T-cell (primary cell): ENCODE data around the gene CACNB4. TPM values are rescaled to one million over a fixed set of nuclear protein-coding genes. Genes with fewer than 3 reads are reported as not detected.
A peak's percentile ranks its signal among the peaks of the same experiment; 100 is the strongest.

Experiments used
- ATAC-seq, 4 experiments: fragments of 200-7000 bp in 3 of 4; fragments of 150-1000 bp in 1 of 4; cut with Tn5 transposase; replicated peaks in 1 of 4; 1 replicate in 3 of 4; 2 replicates in 1 of 4; pipeline ENCODE4 v1.10.0; 2021; ENCODE audit warnings: moderate library complexity in 3 of 4, mild to moderate bottlenecking in 2 of 4, moderate number of reproducible peaks in 1 of 4
- CTCF ChIA-PET, 2 donors: fragments of 300-600 bp; sonication (Branson Sonifier 250); formaldehyde crosslinking; loops; one replicate each; lab custom pipeline; 2022; ENCODE audit warnings: antibody characterized with exemption in 2 of 2; lab: Charles Lee
- POLR2A ChIA-PET, 2 donors: fragments of 300-600 bp; sonication (Branson Sonifier 250); formaldehyde crosslinking; loops; one replicate each; lab custom pipeline; 2022; ENCODE audit warnings: antibody characterized with exemption in 2 of 2; lab: Charles Lee
- DNase-seq, 35 experiments: peaks; one replicate each; pipeline versions ENCODE4 v3.0.0 to v3.0.0-alpha.2; 2013 to 2023
- H3K27ac ChIP-seq: one replicate; pipeline ENCODE4 v1.5.1; 2013; ENCODE audit warnings: low read length
- H3K27me3 ChIP-seq, 2 experiments: replicated peaks in 1 of 2; 1 replicate in 1 of 2; 2 replicates in 1 of 2; pipeline versions ENCODE4 v1.6.1 to v1.7.0; 2013; ENCODE audit warnings: low read length in 1 of 2, mixed read lengths in 1 of 2; ENCODE audit not compliant: control insufficient read depth in 2 of 2, insufficient read depth in 2 of 2; ENCODE audit errors: extremely low read depth in 1 of 2
- H3K36me3 ChIP-seq, 2 donors: 1 replicate in 1 of 2; 2 replicates in 1 of 2; pipeline versions ENCODE4 v1.6.1 to v1.7.0; 2013; ENCODE audit warnings: low read length in 1 of 2; ENCODE audit not compliant: control insufficient read depth in 2 of 2, insufficient read depth in 1 of 2; ENCODE audit errors: extremely low read depth in 1 of 2
- H3K4me1 ChIP-seq, 2 experiments: 1 replicate in 1 of 2; 2 replicates in 1 of 2; pipeline versions ENCODE4 v1.6.1 to v1.7.0; 2013; ENCODE audit warnings: low read length in 2 of 2, mixed read lengths in 1 of 2; ENCODE audit not compliant: insufficient read depth in 2 of 2, control insufficient read depth in 1 of 2; ENCODE audit errors: extremely low read depth in 1 of 2
- H3K4me3 ChIP-seq, 2 donors: 1 replicate in 1 of 2; 2 replicates in 1 of 2; pipeline versions ENCODE4 v1.5.1 to v1.7.0; 2013; ENCODE audit warnings: mild to moderate bottlenecking in 2 of 2, low read length in 1 of 2, moderate library complexity in 1 of 2; ENCODE audit not compliant: control insufficient read depth in 1 of 2; ENCODE audit errors: extremely low read depth in 1 of 2
- H3K9me3 ChIP-seq: 2 replicates; pipeline ENCODE4 v1.7.0; 2013
- H3K27ac Mint-ChIP-seq, 2 donors: one replicate each; pipeline ENCODE4 v1.8.0; 2020 to 2021; ENCODE audit warnings: mild to moderate bottlenecking in 2 of 2, mixed read lengths in 2 of 2
- H3K27me3 Mint-ChIP-seq, 2 donors: one replicate each; pipeline ENCODE4 v1.8.0; 2021 to 2022; ENCODE audit warnings: mixed read lengths in 2 of 2
- H3K36me3 Mint-ChIP-seq: one replicate; pipeline ENCODE4 v1.8.0; 2021; ENCODE audit warnings: mixed read lengths
- H3K4me1 Mint-ChIP-seq, 3 donors: one replicate each; pipeline ENCODE4 v1.8.0; 2020 to 2022; ENCODE audit warnings: mixed read lengths in 3 of 3, mild to moderate bottlenecking in 1 of 3
- H3K4me3 Mint-ChIP-seq, 3 donors: one replicate each; pipeline ENCODE4 v1.8.0; 2020 to 2022; ENCODE audit warnings: mild to moderate bottlenecking in 3 of 3, mixed read lengths in 3 of 3, moderate library complexity in 3 of 3
- H3K9me3 Mint-ChIP-seq, 3 donors: one replicate each; pipeline ENCODE4 v1.8.0; 2020 to 2022; ENCODE audit warnings: mixed read lengths in 3 of 3
- WGBS: methylation state at CpG from one replicate; pipeline ENCODE4 v1.1.5; 2013; ENCODE audit warnings: missing lambda C conversion rate; ENCODE audit not compliant: insufficient coverage; 5-methylcytosine and 5-hydroxymethylcytosine counted together
- total RNA-seq, 35 experiments: library from RNA in 6 of 35; stranded (reverse) in 6 of 35; fragments of 120-200 nt in 1 of 35; gene quantifications; one replicate each; pipeline versions ENCODE4 v1.2.1 to v1.2.4 and lab custom pipeline; 2013 to 2026

CACNB4 gene
- total RNA-seq, 5 donors from 2014 or later (not counting 1 experiment from before 2014, with no cell fraction given): 0.16 to 1.2 (median 0.47) TPM

- Histone ChIP-seq H3K27me3 (no peaks in the 10 kb centered on the region), H3K27ac (no peak overlapping the region), H3K36me3 (no peaks in the 10 kb centered on the region), H3K4me1 (no peaks in the 10 kb centered on the region), H3K4me3 (no peak overlapping the region), H3K9me3 (no peaks in the 10 kb centered on the region)
- H3K27me3 Mint-ChIP-seq: peaks cover 4 to 12% of the 10 kb centered on the region in 2 donors
- no peak for ATAC-seq
- ChIA-PET CTCF (no interaction called here), POLR2A (no interaction called here)
- H3K27ac Mint-ChIP-seq: no peak overlapping the region
- peaks cover 0 to 4% (median 0%) of the 10 kb centered on the region in 3 donors for H3K9me3 Mint-ChIP-seq
- DNase-seq: no peak
- H3K36me3 Mint-ChIP-seq: no peaks in the 10 kb centered on the region
- WGBS: no CpG with 5 or more reads among the region's 2 CpGs
- no peaks in the 10 kb centered on the region for H3K4me1 Mint-ChIP-seq
- H3K4me3 Mint-ChIP-seq: no peak overlapping the region
These were observed 145.4 kb downstream of the CACNB4 start for GRCh38 chr2:151953467-151953866.

DNA sequence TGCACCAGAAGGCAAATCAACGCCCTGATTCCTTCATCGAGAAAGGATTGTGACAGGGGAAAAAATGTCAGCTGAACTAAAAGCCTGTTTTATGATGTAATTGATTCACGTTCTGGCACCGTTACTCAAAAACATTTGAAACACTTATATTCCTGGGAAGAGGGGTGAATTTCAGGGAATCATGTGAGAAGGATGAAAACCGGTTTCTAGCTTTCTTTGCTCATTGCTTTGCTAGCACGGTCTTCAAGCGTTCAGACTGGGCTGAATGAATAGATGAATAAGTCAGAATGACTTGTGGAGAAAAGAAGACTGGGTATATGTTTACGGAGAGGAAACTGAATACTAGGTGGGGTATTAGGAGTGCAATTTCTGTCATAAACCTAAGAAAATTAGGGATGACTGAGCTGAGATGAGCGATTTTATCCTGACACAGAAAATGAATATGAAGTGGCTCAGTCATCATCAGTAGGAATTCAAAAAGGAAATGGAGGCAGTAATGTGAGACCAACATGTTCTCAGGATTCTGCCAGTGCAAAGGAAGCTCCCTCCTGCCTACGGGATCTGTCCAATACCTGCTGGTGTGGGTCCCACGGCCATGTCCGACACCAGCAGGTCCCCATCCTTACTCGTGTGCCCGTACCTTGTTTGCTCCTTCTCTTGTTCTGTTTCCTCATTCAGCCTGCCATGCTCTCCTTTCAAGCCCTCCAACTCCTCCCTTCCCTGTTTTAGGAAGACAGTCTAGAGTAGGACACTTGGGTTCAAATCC lies 146.0 kb downstream of the CACNB4 start:
- Histone ChIP-seq H3K36me3 (no peaks in the 10 kb centered on the region), H3K9me3 (no peaks in the 10 kb centered on the region), H3K4me1 (no peaks in the 10 kb centered on the region), H3K4me3 (no peak overlapping the region), H3K27ac (no peak overlapping the region), H3K27me3 (no peaks in the 10 kb centered on the region)
- Mint-ChIP-seq H3K27me3 (peaks cover 6 to 12% of the 10 kb centered on the region in 2 donors), H3K4me1 (peaks cover 0 to under 1% (median 0%) of the 10 kb centered on the region in 3 donors), H3K36me3 (no peaks in the 10 kb centered on the region), H3K4me3 (no peak overlapping the region), H3K27ac (no peak overlapping the region), H3K9me3 (peaks cover 0 to 4% (median 0%) of the 10 kb centered on the region in 3 donors)
- DNase-seq: no peak
- ChIA-PET CTCF (interaction anchor here in 1 of 2 donors (0.5 kb wide), 1 partner anchor 453 kb away, joined by 6 read pairs; no protein-coding TSS in a partner anchor), POLR2A (interaction anchor here in 1 of 2 donors (0.9 kb wide), 1 partner anchor 61 kb away, joined by 4 read pairs; no protein-coding TSS in a partner anchor)
- WGBS: 88% methylated on average over 7 of the region's 14 CpGs
- ATAC-seq: no peak

GRCh38 chr2:151947813-151948165 lies 151.1 kb downstream of the CACNB4 start:
- Mint-ChIP-seq H3K27ac (no peak overlapping the region), H3K9me3 (peaks cover 5 to 8% (median 6%) of the 10 kb centered on the region in 3 donors), H3K4me1 (peaks cover 6 to 11% (median 9%) of the 10 kb centered on the region in 3 donors), H3K36me3 (peaks cover 1% of the 10 kb centered on the region), H3K27me3 (peaks cover 15 to 21% of the 10 kb centered on the region in 2 donors), H3K4me3 (no peak overlapping the region)
- DNase-seq (no peak), ATAC-seq (no peak)
- Histone ChIP-seq H3K4me3 (no peak overlapping the region), H3K36me3 (no peaks in the 10 kb centered on the region), H3K9me3 (no peaks in the 10 kb centered on the region), H3K4me1 (no peaks in the 10 kb centered on the region), H3K27me3 (peaks cover 0 to 4% of the 10 kb centered on the region in 2 experiments), H3K27ac (no peak overlapping the region)
- ChIA-PET POLR2A (no interaction called here), CTCF (no interaction called here)
- WGBS: 47% methylated on average over 3 of the region's 5 CpGs

GRCh38 chr2:151946899-151947812 lies 151.7 kb downstream of the CACNB4 start:
- Histone ChIP-seq H3K36me3 (no peaks in the 10 kb centered on the region), H3K27me3 (peaks cover 0 to 4% of the 10 kb centered on the region in 2 experiments), H3K27ac (no peak overlapping the region), H3K4me1 (no peaks in the 10 kb centered on the region), H3K4me3 (no peak overlapping the region), H3K9me3 (no peaks in the 10 kb centered on the region)
- peaks cover 6 to 11% (median 9%) of the 10 kb centered on the region in 3 donors for H3K4me1 Mint-ChIP-seq
- DNase-seq (peak in 18 of 35 experiments; percentile 2 to 40 (median 10)), ATAC-seq (peak in 2 of 4 experiments; percentile 30 to 57)
- H3K27ac Mint-ChIP-seq: no peak overlapping the region
- 100% methylated on average over 2 of the region's 15 CpGs for WGBS
- peak overlapping the region in 1 of 3 donors; percentile 10 for H3K4me3 Mint-ChIP-seq
- H3K9me3 Mint-ChIP-seq: peaks cover 7 to 10% (median 10%) of the 10 kb centered on the region in 3 donors
- H3K27me3 Mint-ChIP-seq: peaks cover 15 to 21% of the 10 kb centered on the region in 2 donors
- H3K36me3 Mint-ChIP-seq: peaks cover 2% of the 10 kb centered on the region
- CTCF ChIA-PET: no interaction called here
- POLR2A ChIA-PET: no interaction called here

- ATAC-seq (no peak), DNase-seq (no peak)
- POLR2A ChIA-PET: interaction anchor here in 1 of 2 donors (0.5 kb wide), 1 partner anchor 122 kb away, joined by 3 read pairs; no protein-coding TSS in a partner anchor
- H3K36me3 ChIP-seq: no peaks in the 10 kb centered on the region
- H3K9me3 ChIP-seq: no peaks in the 10 kb centered on the region
- WGBS: 67% methylated on average over 3 of the region's 6 CpGs
- no peak overlapping the region for H3K27ac Mint-ChIP-seq
- H3K4me1 ChIP-seq: no peaks in the 10 kb centered on the region
- peaks cover 0 to 4% of the 10 kb centered on the region in 2 experiments for H3K27me3 ChIP-seq
- H3K4me1 Mint-ChIP-seq: peaks cover 6 to 11% (median 9%) of the 10 kb centered on the region in 3 donors
- CTCF ChIA-PET: no interaction called here
- H3K27ac ChIP-seq: no peak overlapping the region
- H3K27me3 Mint-ChIP-seq: peaks cover 15 to 21% of the 10 kb centered on the region in 2 donors
- H3K4me3 Mint-ChIP-seq: no peak overlapping the region
- peaks cover 2% of the 10 kb centered on the region for H3K36me3 Mint-ChIP-seq
- H3K9me3 Mint-ChIP-seq: peaks cover 14 to 16% (median 14%) of the 10 kb centered on the region in 3 donors
- no peak overlapping the region for H3K4me3 ChIP-seq
These were observed 152.5 kb downstream of the CACNB4 start for GRCh38 chr2:151946250-151946884.
